SKM-1 (cell line): ENCODE data around the gene C6orf132.

Experiments
- DNase-seq: peaks from one replicate; lab custom pipeline; 2025; ENCODE audit not compliant: unreplicated experiment; lab: John Stamatoyannopoulos, UW

The C6orf132 gene

GRCh38 chr6:42105709-42106108 is 36.7 kb downstream of the C6orf132 start:
- DNase-seq: no peak

- DNase-seq: no peak
Observed at GRCh38 chr6:42105156-42105648, 37.2 kb downstream of the C6orf132 start.

- no peak for DNase-seq
Observed at GRCh38 chr6:42104804-42105125, 37.7 kb downstream of the C6orf132 start.

GRCh38 chr6:42104095-42104803 is 38.2 kb downstream of the C6orf132 start:
- DNase-seq: peak; percentile 54

- DNase-seq: no peak
Observed at GRCh38 chr6:42103753-42104094, 38.7 kb downstream of the C6orf132 start.

GRCh38 chr6:42103216-42103615 is 39.2 kb downstream of the C6orf132 start:
- no peak for DNase-seq

DNA sequence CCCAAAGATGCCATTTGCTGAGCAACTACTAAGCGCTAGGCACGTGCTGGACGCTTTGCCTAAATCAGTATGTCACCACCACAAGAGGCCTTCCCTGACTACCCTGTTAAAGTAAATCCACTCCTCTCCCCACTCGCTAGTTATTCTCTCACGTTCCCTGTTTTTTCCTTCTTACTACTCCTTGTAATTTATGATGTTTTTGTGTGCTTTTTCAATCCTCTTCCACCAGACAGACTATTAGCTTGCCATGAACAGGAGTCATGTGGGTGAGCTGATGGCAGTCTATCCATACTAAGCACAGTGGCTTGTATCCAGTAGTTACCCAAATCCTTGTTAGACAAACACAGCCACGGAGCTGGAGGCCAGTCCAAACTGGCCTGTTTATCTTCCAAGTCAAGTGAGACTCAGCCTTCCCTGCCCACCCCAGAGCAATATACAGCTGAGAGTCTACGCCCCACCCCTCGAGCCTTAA is 41.2 kb downstream of the C6orf132 start:
- DNase-seq: no peak

DNA sequence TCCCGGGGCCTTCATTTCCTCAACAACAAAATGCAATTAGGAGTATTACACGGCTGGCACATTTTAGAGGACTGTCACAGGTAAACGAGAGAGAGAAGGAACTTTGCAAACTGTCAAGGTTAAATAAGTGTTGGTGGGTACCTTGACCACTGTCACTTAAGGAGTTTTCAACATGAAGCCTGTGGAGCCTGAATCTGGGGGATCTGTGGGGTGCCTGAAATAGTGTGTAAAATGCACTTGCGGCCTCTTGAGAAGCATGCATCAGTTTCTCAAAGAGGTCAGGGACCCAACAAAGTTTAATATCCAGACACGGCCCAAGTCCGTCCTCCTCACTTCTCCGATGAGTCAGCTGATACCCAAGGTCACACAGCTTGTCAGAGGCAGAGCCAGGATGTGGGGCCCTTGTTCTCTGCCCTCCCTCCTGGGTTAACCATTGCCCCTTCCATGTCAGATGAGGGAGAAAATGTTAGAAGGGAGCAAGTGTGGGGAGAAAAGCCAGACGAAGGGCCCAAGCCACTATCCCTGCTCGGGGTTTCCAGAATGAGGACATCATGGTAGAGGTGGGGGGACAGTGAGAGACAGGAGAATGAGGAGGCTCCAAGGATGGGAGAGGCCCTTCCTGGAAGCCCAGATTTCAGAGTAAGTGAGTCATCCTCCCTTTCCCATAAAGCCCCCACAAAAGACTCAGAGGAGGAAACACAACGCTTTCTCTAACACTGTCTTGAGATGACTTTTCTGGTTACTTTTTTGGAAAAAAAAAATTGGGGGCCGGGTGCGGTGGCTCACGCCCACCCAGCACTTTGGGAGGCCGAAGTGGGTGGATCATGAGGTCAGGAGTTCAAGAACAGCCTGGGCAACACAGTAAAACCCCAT is 42.2 kb downstream of the C6orf132 start:
- no peak for DNase-seq

DNA sequence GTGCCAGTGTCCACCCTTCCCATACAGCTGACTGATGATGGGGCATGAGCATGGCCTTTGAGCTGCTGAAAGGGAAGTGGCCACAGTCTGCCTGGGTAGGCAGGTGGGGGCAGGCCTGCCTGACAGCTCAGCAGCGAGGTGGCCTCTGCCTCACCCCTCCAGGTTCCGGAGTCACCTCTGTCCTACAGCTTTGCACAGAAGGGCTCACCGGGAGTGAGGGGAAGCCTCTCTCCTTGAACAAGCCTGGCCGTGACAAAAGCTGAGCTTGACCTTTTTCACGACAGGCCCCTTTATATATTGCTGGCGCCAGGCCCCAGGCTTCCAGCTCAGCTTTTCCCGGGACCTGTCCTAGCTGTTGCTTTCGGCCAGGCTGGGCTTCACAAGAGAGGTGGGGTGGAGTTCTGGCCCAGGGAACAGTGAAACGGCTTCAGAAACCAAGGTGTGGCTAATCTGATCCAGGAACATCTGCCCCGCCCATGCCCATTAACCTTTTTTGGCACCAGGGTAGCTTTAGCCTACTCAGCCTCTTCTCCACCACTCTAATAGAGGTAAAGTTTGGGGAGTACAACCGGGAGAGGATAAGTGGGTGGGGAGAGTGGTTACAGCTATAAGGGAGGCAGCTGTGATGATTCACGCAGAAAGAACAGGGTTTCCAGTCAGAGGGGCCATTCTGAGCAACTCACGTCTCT is 42.9 kb downstream of the C6orf132 start:
- no peak for DNase-seq

DNA sequence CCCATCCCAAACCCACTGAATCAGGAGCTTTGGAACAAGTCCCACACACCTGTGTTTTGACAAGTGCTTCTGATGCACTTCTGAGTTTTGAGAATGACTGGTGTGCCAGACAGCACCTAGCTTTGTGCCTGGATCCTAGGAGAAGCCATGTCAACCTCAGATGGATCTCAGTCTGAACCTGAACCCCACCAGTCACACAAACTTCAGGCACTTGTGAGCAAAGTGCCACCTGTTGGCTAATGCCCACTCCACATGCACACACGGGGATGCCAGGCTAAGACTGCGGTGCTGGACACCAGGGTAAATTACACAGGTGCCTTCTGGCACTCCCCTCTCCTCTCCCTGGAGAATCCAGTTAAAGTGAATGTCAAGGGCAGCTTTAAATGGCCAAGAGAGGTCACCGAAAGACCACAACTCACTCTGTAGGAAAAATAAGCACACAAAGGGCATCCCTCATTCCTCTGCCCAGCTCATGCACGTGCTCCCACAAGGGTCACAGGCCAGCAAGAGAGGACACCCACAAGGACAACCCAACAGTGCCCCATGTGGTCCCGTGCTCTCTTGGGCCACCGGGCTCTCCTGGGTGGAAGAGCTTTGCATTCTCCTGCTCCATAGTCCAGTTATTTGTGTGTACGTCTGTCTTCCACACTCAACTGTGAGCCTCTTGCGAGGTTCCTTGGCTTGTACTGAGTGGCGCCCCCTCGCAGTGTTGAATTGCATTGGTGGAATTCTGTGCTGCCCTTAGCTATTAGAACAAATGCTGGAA is 46.5 kb downstream of the C6orf132 start:
- no peak for DNase-seq

DNA sequence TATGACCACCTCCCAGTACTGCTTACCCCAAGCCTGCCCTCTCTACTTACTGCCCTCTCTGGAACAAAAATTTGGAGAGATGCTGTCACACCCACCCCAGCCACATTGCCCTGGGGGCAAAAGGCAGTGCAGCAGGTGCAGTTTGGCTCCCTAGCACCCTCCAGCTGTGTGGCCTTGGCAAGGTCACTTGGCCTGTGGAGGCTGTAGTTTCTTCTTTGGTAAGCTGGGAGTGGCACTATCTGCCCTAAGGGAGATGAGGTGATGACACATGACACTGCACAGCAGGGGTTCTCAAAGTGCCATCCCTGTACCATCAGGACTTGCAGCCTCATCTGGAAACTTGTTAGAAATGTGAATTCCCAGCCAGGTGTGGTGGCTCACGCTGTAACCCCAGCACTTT is 47.3 kb downstream of the C6orf132 start:
- no peak for DNase-seq

DNA sequence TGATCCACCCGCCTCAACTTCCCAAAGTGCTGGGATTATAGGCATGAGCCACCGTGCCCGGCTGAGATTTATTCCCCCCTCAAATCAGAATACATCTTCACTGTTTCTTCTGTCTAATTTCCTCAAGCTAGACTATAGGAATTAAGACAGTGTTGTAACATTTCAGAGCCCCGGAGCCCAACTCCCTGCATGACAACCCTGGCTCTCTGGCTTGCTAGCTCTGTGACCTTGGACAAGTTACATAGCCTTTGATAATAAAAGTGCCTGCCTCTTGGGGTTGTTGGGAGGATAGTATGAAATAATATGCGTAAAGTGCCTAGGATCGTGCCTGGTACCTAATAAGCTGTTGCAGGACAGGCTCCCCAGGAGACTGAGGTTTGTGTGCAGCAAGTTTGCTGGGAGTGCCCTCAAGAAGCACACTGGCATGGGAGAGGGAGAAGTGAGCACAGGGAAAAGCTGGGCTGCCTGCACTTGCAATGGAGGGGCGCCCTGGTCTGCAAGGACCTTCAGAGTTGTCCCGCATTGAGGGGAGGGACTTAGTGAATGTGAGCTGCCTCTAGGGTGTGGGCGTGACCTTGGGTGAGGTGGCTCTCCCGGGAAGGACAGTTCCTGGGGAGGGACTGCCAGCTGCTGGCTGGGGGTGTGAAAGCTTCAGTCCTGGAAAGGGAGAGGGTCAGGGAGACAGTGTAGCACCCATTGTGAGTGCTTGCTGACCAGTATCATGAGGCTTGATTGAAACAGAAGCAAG is 48.7 kb downstream of the C6orf132 start:
- no peak for DNase-seq

DNA sequence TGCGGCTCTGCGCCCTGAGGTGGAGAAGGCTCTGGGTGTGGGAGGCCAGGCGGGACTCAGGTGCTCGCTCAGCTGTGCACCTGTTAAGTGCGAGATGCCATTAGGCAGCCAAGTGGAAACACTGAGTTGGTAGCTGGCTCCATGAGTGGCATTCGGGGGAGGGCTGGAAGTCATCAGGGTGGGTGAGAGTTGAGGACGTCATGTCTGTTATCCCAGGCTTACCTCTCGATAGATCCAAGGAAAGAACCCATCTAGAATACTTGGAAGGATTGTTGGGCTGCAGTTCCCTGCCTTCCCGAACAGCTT is 50.7 kb downstream of the C6orf132 start:
- DNase-seq: no peak

DNA sequence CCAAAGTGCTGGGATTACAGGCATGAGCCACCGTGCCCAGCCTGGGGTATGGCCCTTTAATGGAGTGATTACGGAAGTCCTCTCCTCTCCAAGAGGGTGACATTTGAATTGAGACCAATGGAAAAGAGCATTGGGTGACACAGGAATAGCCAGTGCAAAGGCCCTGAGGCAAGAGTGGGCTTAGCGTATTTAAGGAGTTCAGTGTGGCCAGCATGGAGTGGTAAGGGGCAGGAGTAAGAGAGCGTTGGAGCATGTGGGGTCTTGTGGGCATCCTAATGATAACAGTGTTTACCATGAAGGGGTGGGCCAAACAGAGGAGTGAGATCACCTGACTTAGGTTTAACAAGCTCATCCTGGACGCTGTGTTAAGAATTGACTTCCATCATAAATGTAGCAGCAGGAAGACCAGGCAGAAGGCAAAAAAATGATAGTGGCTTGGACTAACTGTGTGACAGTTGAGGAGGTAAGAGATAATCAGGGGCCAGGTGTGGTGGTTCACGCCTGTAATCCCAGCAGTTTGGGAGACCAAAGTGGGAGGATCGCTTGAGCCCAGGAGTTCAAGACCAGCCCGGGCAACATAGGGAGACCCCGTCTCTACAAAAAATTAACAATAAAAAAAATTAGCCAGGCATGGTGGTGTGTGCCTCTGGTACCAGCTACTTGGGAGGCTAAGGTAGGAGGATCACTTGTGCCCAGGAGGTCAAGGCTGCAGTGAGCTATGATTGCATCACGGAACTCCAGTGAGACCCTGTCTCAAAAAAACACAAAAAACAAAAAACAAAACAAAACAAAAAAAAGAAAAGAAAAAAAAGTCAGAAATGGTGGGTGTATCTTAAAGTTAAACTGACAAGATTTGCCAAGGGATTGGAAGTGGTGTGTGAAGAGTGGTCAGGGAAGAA is 51.4 kb downstream of the C6orf132 start:
- DNase-seq: no peak

- no peak for DNase-seq
Observed at GRCh38 chr6:42088101-42088591, 54.3 kb downstream of the C6orf132 start.

GRCh38 chr6:42086046-42087035 is 56.1 kb downstream of the C6orf132 start:
- no peak for DNase-seq

GRCh38 chr6:42084889-42085288 is 57.5 kb downstream of the C6orf132 start:
- DNase-seq: no peak

DNA sequence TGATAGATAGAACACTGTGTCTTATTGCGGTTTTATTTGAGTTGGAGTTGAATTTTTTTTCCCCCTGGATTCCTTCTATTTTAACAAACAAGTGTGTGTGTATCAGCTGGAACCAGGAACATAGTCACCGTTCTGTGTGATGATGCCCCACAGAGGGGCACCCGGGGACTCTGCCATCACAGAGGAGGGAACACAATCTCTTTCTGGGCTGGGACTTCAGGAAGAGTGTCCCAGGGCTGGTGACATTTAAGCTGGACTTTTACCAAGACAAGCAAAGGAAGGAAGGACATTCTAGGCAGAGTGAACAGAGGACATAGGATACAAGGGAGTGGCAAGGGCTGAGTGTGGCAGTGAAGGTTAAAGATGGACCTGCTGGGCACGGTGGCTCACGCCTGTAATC is 58.9 kb downstream of the C6orf132 start:
- no peak for DNase-seq
